Measurements from ENCODE around the gene DLL4.

- TF ChIP-seq TAF1 (IDR thresholded peaks at IDR 0.05; ENCODE audit: borderline replicate concordance, insufficient read depth, low read length) (no peak), FOXP2 (optimal IDR thresholded peaks at IDR 0.05; ENCODE audit: borderline replicate concordance, extremely low read depth, extremely low read length, insufficient read depth) (no peak), SIN3A (IDR thresholded peaks at IDR 0.05; ENCODE audit: borderline replicate concordance, insufficient read depth, low read length) (no peak), POLR2AphosphoS5 (IDR thresholded peaks at IDR 0.05; ENCODE audit: low read depth, low read length) (no peak), REST (IDR thresholded peaks at IDR 0.05; ENCODE audit: insufficient read depth in 1 of 2, low read depth in 2 of 2, low read length in 2 of 2) (no peak)
Measured at GRCh38 chr15:40936709-40937666, 7.8 kb downstream of the DLL4 start.
